GM12891 (cell line): ENCODE results near the gene TEDC1.

Experiments used
- PAX5 ChIP-seq: IDR thresholded peaks from 2 replicates; pipeline ENCODE4 v1.6.1; 2011; ENCODE audit warnings: low read length, moderate library complexity, mild to moderate bottlenecking; ENCODE audit not compliant: insufficient read depth, severe bottlenecking
- POLR2A ChIP-seq: IDR thresholded peaks from 2 replicates; pipeline ENCODE4 v1.6.1; 2011; ENCODE audit warnings: low read depth, low read length, control low read depth
- POLR2AphosphoS5 ChIP-seq: IDR thresholded peaks from 2 replicates; pipeline ENCODE4 v1.6.1; 2011; ENCODE audit warnings: low read depth, low read length, control low read depth
- POU2F2 ChIP-seq: IDR thresholded peaks from 2 replicates; pipeline ENCODE4 v1.6.1; 2011; ENCODE audit warnings: low read depth, mild to moderate bottlenecking, control low read depth, low read length, moderate library complexity
- SPI1 ChIP-seq: IDR thresholded peaks from 2 replicates; pipeline ENCODE4 v1.6.1; 2011; ENCODE audit warnings: low read depth, low read length, control low read depth
- TAF1 ChIP-seq: IDR thresholded peaks from 2 replicates; pipeline ENCODE4 v1.6.1; 2011; ENCODE audit warnings: low read depth, low read length, control low read depth

DNA sequence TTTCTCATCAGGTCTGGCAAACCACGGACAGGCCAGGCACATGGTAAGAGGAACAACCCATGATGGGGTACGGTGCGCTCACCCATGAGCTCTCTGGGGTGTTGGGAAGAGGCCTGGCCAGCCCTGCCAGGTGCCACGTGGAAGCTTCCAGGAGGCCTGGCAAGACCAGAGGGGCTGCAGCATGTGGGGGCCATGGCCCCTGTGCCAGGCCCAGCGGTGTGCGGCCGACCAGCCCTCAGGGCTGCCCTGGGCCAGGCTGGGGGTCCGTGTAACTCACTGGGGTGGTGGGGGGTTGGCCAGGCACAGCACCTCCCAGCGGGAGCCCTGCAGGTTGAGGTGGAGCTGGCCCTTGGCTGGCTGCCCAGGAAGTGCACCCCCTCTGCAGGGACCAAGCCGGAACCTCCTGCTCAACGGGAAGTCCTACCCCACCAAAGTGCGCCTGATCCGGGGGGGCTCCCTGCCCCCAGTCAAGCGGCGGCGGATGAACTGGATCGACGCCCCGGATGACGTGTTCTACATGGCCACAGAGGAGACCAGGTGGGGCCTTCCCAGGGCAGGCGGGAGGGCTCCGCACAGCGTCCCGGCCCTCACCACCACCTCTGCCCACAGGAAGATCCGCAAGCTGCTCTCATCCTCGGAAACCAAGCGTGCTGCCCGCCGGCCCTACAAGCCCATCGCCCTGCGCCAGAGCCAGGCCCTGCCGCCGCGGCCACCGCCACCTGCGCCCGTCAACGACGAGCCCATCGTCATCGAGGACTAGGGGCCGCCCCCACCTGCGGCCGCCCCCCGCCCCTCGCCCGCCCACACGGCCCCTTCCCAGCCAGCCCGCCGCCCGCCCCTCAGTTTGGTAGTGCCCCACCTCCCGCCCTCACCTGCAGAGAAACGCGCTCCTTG lies 21.3 kb upstream of the TEDC1 start:
- TF ChIP-seq POLR2A = no peak
- TF ChIP-seq POLR2AphosphoS5 = no peak
- no peak for TF ChIP-seq TAF1
- no peak for TF ChIP-seq SPI1
- no peak for TF ChIP-seq POU2F2
- TF ChIP-seq PAX5 = no peak
